Urothelium cell line (cell line): Measurements from ENCODE around the gene CAST.
"Not testable (repeated sequence)": the region's sequence is repeated elsewhere in the genome, so short reads cannot be mapped to it uniquely, and the experiment has no call there.

ENCODE experiments used
- DNase-seq: peaks from one replicate; pipeline ENCODE4 v3.0.0; 2011; ENCODE audit warnings: low spot score, mixed read lengths
- FAIRE-seq: peaks from 2 replicates; lab custom pipeline; 2011; peaks lifted over from hg19 to GRCh38; lab: Jason Lieb, UNC

The CAST gene

DNA sequence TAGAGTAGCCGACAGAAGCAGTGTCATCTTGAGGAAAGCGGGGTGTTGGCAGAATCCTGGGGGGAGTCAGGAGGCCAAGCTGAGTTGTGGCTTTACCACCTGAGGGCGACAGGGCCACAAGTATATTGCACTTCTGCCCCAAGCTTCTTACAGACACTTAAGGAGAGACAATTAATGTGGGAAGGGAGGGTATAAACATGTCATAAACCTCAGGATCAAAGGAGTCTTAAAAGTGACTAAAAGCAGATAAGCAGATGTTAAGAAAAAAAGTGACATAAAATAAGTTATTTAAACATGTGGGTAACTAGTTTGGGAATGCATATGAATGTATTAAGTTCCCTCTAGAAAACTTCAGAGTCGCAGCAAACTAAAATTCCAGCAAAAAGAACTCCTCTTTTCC, 81.6 kb downstream of the CAST start:
- FAIRE-seq (no peak), DNase-seq (no peak)

GRCh38 chr5:96744218-96744617, 82.0 kb downstream of the CAST start:
- not testable (repeated sequence) for DNase-seq, FAIRE-seq

DNA sequence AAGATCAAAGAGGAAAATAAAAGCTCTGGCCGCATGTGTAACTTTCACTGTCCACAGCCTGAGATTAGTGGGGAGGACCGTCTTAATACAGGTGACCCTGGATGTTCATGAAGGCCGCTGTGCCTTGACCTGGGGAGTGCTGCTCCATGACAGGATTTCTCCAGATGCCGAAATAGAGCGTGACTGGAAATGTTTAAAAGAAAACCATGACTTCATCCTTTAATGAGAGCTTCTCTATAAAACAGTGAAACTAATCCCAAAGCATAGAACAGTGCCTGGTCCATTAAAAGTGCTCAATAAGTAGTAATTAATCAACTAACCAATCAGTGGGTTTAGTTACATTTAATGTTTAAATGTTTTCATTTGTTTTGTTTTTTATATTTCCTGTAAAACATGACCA, 82.8 kb downstream of the CAST start:
- no peak for DNase-seq
- no peak for FAIRE-seq

GRCh38 chr5:96745844-96746531, 83.8 kb downstream of the CAST start:
- no peak for DNase-seq
- FAIRE-seq, result no peak

- FAIRE-seq, result no peak
Observed at GRCh38 chr5:96747720-96748119, 85.5 kb downstream of the CAST start.

DNA sequence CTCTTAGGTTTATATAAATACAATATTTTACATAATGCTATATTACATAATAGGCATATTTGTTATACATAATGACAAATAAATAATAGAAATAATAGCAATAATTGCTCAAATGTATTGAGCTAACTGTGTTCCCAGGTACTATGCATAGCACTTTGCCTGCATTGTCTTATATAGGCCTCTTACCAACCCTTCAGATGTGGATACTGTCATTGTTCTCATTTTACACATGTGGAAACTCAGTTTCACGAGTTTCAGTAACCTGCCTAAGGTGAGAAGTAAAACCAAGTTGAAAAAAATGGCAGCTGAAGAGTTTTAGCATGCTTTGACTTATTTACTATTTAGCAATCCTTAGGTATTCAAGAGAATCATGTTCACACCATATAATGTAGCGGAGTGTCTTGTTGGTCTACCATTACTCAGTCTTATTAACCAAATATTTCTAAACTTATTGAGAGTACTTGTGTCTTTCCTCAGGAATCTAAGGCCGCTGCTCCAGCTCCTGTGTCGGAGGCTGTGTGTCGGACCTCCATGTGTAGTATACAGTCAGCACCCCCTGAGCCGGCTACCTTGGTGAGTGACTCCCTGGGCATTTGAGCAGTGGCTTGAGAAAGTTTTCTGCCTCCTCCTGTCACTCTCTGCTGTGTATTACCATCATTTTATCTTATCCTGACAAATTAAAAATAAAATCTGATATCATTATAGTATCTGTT, 88.1 kb downstream of the CAST start:
- DNase-seq (no peak), FAIRE-seq (no peak)

More at GRCh38 chr5:96747720-96748119, 85.5 kb downstream of the CAST start:
- DNase-seq, result no peak

DNA sequence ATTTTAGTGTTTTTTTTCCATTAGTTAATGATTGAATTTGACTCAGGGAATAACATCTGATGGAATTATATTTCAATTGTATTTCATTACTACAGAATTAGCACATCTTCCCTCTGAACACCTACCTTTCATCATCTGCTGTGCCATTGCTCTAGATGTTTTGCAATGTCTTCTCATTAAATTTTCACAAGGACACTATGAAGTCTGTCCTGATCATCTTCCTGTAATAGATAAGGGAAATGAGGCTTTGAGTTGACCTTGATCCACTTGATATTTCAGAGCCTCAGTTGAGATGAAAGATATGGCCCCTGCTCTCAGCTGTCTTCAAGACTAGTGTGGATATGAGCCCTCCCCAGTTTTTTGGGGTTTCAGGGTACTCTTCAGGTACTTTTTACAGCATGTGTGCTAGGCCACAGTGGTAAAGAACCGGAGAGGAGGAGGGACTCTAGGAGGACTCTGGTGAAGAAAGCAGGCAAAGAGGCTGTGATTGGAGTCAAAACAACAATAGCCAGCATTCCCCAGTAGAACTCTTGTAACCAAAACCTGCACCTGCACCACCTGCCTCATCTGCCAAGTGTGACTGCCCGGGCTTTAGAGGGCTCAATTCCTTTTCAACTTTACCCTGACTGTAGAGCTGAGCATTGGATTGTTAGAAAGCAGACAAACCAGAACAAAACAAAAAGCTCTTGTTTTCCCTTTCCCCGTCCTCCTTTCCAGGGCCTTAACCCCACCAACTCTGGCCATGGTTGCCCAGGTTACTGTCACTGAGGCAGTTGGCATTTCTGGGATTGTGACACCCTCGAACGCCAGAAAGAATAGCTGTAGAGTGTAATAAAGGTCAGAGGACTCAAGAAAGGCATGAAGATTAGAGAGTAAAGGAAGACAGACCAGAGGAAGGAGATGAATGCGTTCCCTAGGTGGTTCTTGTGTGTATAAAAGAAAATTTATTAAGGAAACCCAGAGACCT, 89.3 kb downstream of the CAST start:
- FAIRE-seq (no peak), DNase-seq (no peak)

DNA sequence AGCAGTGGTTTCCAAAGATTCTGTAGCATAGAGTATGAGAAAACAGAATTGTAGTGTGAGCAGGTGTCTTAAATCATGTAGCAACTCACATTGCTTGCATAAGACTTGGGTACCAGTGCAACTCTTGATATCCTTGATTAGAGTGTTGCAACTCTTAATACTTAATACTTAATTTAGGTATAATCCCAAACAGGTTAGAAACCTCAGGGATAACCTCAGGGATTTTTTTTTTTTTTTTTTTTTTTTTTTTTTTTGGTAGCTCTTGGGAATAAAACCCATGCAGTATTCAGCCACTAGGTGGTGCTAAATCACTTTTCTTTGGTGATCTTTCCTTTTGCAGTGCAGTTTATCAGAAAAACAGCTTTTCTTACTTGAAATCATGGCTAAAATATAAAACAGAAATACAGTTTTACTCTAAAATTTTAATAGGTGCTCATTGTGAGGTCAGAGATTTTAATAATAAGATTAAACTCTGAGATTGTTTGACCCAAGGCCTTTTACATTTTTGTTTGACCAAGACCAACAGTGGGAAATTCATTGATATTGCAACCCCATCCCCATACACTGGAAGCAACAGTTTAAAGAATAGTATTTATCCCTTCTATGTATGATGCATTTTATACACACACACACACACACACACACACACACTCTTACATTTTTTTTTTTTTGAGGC, 90.3 kb downstream of the CAST start:
- FAIRE-seq (no peak), DNase-seq (peak; percentile 23)

- DNase-seq (no peak), FAIRE-seq (no peak)
Observed at GRCh38 chr5:96753017-96753397, 90.8 kb downstream of the CAST start.

- FAIRE-seq (no peak), DNase-seq (no peak)
Observed at GRCh38 chr5:96753848-96754247, 91.7 kb downstream of the CAST start.

DNA sequence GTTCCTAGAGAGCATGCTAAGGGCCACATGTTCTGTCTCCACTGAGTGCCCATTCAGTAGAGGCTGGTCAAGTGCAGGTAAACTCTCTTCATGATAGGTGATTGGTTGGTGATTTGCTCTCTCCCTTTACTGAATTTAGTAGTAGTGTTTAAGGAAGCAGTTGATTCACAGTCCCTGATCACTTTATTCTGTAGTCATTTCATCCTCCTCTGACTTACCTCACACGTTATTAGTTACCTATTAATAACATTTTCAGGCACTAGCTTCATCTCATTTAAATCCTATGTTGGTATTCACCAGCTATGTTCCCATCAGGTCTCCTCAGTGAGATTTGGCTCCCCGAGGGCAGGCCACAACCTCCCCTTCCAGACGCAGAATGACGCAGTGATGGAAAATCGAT, 93.7 kb downstream of the CAST start:
- DNase-seq (no peak), FAIRE-seq (no peak)

DNA sequence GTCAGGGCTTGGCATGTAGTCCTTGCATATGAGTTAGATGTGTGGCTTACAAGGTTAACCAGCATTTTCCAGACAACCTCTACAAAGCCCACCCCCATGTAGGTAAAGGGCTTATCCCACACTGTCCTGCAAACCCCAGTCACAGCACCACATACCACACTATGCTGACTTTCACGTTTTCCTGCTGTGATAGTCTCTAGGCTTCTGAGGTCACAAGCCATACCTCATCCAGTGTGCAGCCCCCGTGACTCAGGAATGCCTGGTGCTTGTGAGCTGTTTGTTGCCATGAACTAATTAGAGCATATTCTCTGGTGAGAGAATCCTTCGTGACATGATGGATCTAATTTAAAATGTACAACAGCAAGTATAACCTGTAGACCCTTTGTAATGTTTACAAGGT, 94.8 kb downstream of the CAST start:
- no peak for FAIRE-seq
- DNase-seq, result no peak

GRCh38 chr5:96758621-96759020, 96.4 kb downstream of the CAST start:
- FAIRE-seq, result no peak
- no peak for DNase-seq

GRCh38 chr5:96761618-96762017, 99.4 kb downstream of the CAST start:
- FAIRE-seq (no peak), DNase-seq (no peak)

DNA sequence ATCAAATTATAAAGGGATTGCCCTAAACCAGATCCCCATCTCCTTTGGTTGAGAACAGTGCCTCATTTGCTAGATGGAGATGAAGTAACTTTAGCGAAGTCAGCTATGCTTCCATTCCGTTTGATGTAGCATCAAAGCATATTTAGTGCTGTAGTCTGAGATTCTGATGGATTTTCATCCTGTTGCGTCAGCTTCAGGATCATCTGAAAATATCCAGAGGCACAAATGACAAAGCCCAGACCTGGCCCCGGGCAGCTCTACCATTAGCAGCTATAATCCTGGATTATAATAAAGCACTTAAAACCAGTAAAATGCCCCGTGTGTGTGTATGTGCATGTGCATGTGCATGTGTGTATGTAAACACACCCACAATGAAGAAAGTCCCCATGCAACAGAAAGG, 100.8 kb downstream of the CAST start:
- DNase-seq (no peak), FAIRE-seq (no peak)

DNA sequence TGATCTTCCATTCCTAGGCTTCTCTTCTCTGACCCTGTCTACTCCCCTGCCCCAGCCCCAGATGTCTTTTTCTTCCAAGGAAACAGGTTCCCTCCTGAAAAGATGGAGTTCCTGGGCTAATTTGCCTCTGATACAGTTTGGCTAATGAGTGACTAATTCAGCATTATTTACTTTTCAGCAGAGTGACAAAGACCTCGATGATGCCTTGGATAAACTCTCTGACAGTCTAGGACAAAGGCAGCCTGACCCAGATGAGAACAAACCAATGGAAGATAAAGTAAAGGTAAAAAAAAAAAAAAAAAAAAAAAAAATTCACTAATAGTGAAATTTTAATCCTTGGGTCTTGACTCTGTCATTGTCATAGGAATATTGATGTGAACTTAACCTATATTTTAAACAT, 102.9 kb downstream of the CAST start:
- no peak for FAIRE-seq
- no peak for DNase-seq

GRCh38 chr5:96768708-96769251, 106.6 kb downstream of the CAST start:
- DNase-seq, result no peak
- no peak for FAIRE-seq

GRCh38 chr5:96771395-96771794, 109.2 kb downstream of the CAST start:
- DNase-seq (no peak), FAIRE-seq (no peak)

DNA sequence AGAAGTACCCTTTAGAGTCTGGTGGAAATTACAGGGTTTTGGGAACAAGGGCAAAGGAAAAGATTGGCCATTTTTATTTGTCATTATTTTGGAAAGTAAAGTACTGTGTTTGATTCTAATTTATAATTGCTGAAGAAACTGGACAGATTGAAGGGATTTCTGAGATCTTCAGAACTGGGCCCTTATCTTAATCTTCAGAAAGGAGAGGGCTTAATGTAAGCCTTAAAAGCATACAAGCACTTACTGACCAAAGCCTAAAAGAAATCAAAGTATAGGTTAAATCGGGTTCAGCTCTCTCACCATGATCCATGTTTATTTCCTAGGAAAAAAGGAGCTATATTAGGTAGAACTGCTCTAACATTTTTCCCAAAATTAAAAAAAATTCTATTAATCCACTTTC, 109.9 kb downstream of the CAST start:
- DNase-seq (no peak), FAIRE-seq (no peak)

DNA sequence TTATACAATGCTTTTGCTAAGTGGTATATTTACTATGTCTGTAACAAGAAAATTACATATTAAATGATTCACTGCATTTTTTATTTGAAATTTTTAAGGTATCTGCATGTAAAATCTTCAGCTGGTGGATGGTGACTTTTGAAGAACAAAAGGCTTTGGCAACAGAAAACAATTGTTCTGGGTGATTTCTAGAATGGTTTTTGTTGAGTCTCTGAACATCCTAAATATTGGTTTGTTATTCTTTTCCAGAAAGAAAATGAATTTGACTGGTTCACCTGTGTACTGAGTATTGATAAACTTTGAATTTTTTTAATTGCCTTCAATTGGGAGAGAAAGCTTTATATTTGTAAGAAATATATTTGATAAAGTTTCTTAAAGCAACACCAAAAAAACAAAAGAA, 110.4 kb downstream of the CAST start:
- FAIRE-seq, result no peak

DNA sequence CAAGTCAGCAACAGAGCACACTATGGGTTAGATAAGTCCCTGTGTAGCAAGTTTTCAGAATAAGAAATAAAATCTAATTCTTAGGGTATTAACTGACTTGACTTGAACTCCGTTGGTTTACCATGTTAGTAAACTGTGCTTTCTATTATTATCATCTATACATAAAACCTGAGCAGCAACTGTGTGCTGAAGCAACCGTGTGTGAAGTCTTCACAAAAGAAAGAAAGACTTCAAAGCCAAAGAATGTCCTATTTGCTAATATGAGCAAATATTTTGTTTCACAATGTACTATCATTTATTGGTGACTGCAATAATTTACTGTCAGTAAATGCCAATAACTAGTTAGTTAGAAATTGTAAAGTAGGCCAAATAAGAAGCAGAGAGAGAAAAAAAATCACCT, 112.9 kb downstream of the CAST start:
- no peak for FAIRE-seq
- DNase-seq, result no peak

More for the DNA sequence above, 110.4 kb downstream of the CAST start:
- DNase-seq, result no peak
